ENCODE results near the gene BDKRB1.
"Not testable (repeated sequence)": the region's sequence is repeated elsewhere in the genome, so short reads cannot be mapped to it uniquely, and the experiment has no call there.

The BDKRB1 gene

GRCh38 chr14:96243785-96244184, 12.2 kb upstream of the BDKRB1 start:
- Histone ChIP-seq H3K27me3 (ENCODE audit: insufficient read depth, low read depth) (no peaks in the 10 kb centered on the region), H4K20me1 (ENCODE audit: insufficient read depth) (no peaks in the 10 kb centered on the region), H3K9ac (no peak overlapping the region), H2AFZ (ENCODE audit: low read depth) (no peak overlapping the region), H3K4me2 (no peak overlapping the region), H3K4me1 (ENCODE audit: low read depth, poor library complexity, severe bottlenecking) (no peaks in the 10 kb centered on the region), H3K4me3 (IDR thresholded peaks at IDR 0.05; ENCODE audit: insufficient read depth, low read depth, low read length) (no peak overlapping the region), H3K27ac (no peak overlapping the region), H3K79me2 (ENCODE audit: insufficient read depth, low read depth) (no peaks in the 10 kb centered on the region), H3K36me3 (ENCODE audit: insufficient read depth) (no peaks in the 10 kb centered on the region)
- TF ChIP-seq CTCF (conservative IDR thresholded peaks at IDR 0.05; ENCODE audit: low read depth, low read length): no peak

GRCh38 chr14:96245074-96245473, 10.9 kb upstream of the BDKRB1 start:
- not testable (repeated sequence) for H3K4me1 ChIP-seq (ENCODE audit: low read depth, poor library complexity, severe bottlenecking); H3K4me3 ChIP-seq (IDR thresholded peaks at IDR 0.05; ENCODE audit: insufficient read depth, low read depth, low read length); H3K4me2 ChIP-seq; H3K79me2 ChIP-seq (ENCODE audit: insufficient read depth, low read depth); H4K20me1 ChIP-seq (ENCODE audit: insufficient read depth); H3K9ac ChIP-seq; H3K36me3 ChIP-seq (ENCODE audit: insufficient read depth); H3K27ac ChIP-seq; H2AFZ ChIP-seq (ENCODE audit: low read depth); H3K27me3 ChIP-seq (ENCODE audit: insufficient read depth, low read depth)

- Histone ChIP-seq H4K20me1 (ENCODE audit: insufficient read depth) (no peaks in the 10 kb centered on the region), H3K4me1 (ENCODE audit: low read depth, poor library complexity, severe bottlenecking) (no peaks in the 10 kb centered on the region), H3K4me2 (no peak overlapping the region), H3K27ac (no peak overlapping the region), H3K27me3 (ENCODE audit: insufficient read depth, low read depth) (no peaks in the 10 kb centered on the region), H3K79me2 (ENCODE audit: insufficient read depth, low read depth) (no peaks in the 10 kb centered on the region), H3K36me3 (ENCODE audit: insufficient read depth) (no peaks in the 10 kb centered on the region), H3K4me3 (IDR thresholded peaks at IDR 0.05; ENCODE audit: insufficient read depth, low read depth, low read length) (no peak overlapping the region), H2AFZ (ENCODE audit: low read depth) (no peak overlapping the region), H3K9ac (no peak overlapping the region)
- no peak for TF ChIP-seq CTCF (conservative IDR thresholded peaks at IDR 0.05; ENCODE audit: low read depth, low read length)
Observed at GRCh38 chr14:96245710-96246538, 10.1 kb upstream of the BDKRB1 start.

GRCh38 chr14:96246539-96246847, 9.5 kb upstream of the BDKRB1 start:
- no peak overlapping the region for H3K9ac ChIP-seq

More at GRCh38 chr14:96246539-96246847, 9.5 kb upstream of the BDKRB1 start:
- Histone ChIP-seq H3K4me3 (IDR thresholded peaks at IDR 0.05; ENCODE audit: insufficient read depth, low read depth, low read length) (no peak overlapping the region), H3K4me1 (ENCODE audit: low read depth, poor library complexity, severe bottlenecking) (no peaks in the 10 kb centered on the region), H3K4me2 (no peak overlapping the region), H3K79me2 (ENCODE audit: insufficient read depth, low read depth) (no peaks in the 10 kb centered on the region), H4K20me1 (ENCODE audit: insufficient read depth) (no peaks in the 10 kb centered on the region), H3K27ac (no peak overlapping the region), H3K27me3 (ENCODE audit: insufficient read depth, low read depth) (no peaks in the 10 kb centered on the region), H3K36me3 (ENCODE audit: insufficient read depth) (no peaks in the 10 kb centered on the region), H2AFZ (ENCODE audit: low read depth) (no peak overlapping the region)
- TF ChIP-seq CTCF (conservative IDR thresholded peaks at IDR 0.05; ENCODE audit: low read depth, low read length): no peak
